ENCODE results near the gene MRPL36. TPM values are rescaled to one million over a fixed set of nuclear protein-coding genes. Genes with fewer than 3 reads are reported as not detected.
"Not testable (repeated sequence)": the region's sequence is repeated elsewhere in the genome, so short reads cannot be mapped to it uniquely, and the experiment has no call there.

MRPL36 gene
- total RNA-seq, 3 donors from 2014 or later = 33.5 to 46.2 (median 41.6) TPM

- no peaks in the 10 kb centered on the region for H3K4me1 ChIP-seq
- no peaks in the 10 kb centered on the region for H3K36me3 ChIP-seq
- TF ChIP-seq POLR2A (IDR thresholded peaks at IDR 0.05) (no peak), POLR2AphosphoS5 (IDR thresholded peaks at IDR 0.05) (no peak)
- TF ChIP-seq, protein P1, sequence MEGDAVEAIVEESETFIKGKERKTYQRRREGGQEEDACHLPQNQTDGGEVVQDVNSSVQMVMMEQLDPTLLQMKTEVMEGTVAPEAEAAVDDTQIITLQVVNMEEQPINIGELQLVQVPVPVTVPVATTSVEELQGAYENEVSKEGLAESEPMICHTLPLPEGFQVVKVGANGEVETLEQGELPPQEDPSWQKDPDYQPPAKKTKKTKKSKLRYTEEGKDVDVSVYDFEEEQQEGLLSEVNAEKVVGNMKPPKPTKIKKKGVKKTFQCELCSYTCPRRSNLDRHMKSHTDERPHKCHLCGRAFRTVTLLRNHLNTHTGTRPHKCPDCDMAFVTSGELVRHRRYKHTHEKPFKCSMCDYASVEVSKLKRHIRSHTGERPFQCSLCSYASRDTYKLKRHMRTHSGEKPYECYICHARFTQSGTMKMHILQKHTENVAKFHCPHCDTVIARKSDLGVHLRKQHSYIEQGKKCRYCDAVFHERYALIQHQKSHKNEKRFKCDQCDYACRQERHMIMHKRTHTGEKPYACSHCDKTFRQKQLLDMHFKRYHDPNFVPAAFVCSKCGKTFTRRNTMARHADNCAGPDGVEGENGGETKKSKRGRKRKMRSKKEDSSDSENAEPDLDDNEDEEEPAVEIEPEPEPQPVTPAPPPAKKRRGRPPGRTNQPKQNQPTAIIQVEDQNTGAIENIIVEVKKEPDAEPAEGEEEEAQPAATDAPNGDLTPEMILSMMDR (IDR thresholded peaks at IDR 0.05) = no peak
- H3K4me3 ChIP-seq = no peak overlapping the region
- H3K27me3 ChIP-seq = no peaks in the 10 kb centered on the region
- no peak overlapping the region for H3K27ac ChIP-seq
- intact Hi-C loops (cut with DNase I; ENCODE audit: low total_unique reads) = no loop called here
- H3K9me3 ChIP-seq = no peaks in the 10 kb centered on the region
- DNase-seq (ENCODE audit: low spot score in 2 of 2) = peak in 1 of 2 donors; percentile 9
Observed at GRCh38 chr5:1789834-1790471, 9.7 kb downstream of the MRPL36 start.

- H3K9me3 ChIP-seq; H3K4me1 ChIP-seq; H3K27ac ChIP-seq; H3K27me3 ChIP-seq; H3K4me3 ChIP-seq; DNase-seq (ENCODE audit: low spot score in 2 of 2); H3K36me3 ChIP-seq; intact Hi-C loops (cut with DNase I; ENCODE audit: low total_unique reads): not testable (repeated sequence)
Observed at GRCh38 chr5:1789438-1789833, 10.2 kb downstream of the MRPL36 start.

GRCh38 chr5:1788828-1789227 is 10.8 kb downstream of the MRPL36 start:
- H3K4me1 ChIP-seq = no peaks in the 10 kb centered on the region
- DNase-seq (ENCODE audit: low spot score in 2 of 2) = peak in 1 of 2 donors; percentile 33
- no peak overlapping the region for H3K4me3 ChIP-seq
- no peak for TF ChIP-seq POLR2A (IDR thresholded peaks at IDR 0.05)
- TF ChIP-seq POLR2AphosphoS5 (IDR thresholded peaks at IDR 0.05) = no peak
- TF ChIP-seq, protein P1 (IDR thresholded peaks at IDR 0.05) = no peak
- H3K9me3 ChIP-seq = no peaks in the 10 kb centered on the region
- no peaks in the 10 kb centered on the region for H3K36me3 ChIP-seq
- intact Hi-C loops (cut with DNase I; ENCODE audit: low total_unique reads) = no loop called here
- H3K27me3 ChIP-seq = no peaks in the 10 kb centered on the region
- no peak overlapping the region for H3K27ac ChIP-seq

DNA sequence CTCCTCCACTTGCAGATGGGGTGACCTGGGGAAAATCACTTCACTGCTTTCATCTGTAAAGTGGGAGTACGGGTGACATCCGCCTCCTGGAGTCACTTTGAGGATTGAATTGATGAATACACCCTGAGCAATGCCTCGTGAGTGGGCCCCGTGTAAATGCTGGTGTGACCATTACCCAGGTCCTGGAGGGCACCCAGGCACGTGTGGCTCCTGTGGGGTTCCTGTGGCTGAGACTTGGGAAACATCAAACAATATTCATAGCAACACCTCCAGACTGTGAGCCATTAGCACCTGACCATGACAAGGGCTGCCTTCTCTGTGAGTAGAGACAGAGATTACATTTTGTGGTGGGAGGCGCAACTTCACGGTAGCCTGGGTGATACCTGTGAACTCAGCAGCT is 11.4 kb downstream of the MRPL36 start:
- peak in 1 of 2 donors; percentile 30 for DNase-seq (ENCODE audit: low spot score in 2 of 2)
- Histone ChIP-seq H3K27me3 (no peaks in the 10 kb centered on the region), H3K27ac (no peak overlapping the region), H3K4me3 (no peak overlapping the region), H3K4me1 (no peaks in the 10 kb centered on the region), H3K9me3 (no peaks in the 10 kb centered on the region), H3K36me3 (no peaks in the 10 kb centered on the region)
- TF ChIP-seq, protein P1 (IDR thresholded peaks at IDR 0.05) = no peak
- TF ChIP-seq POLR2AphosphoS5 (IDR thresholded peaks at IDR 0.05) (no peak), POLR2A (IDR thresholded peaks at IDR 0.05) (no peak)
- intact Hi-C loops (cut with DNase I; ENCODE audit: low total_unique reads) = no loop called here

DNA sequence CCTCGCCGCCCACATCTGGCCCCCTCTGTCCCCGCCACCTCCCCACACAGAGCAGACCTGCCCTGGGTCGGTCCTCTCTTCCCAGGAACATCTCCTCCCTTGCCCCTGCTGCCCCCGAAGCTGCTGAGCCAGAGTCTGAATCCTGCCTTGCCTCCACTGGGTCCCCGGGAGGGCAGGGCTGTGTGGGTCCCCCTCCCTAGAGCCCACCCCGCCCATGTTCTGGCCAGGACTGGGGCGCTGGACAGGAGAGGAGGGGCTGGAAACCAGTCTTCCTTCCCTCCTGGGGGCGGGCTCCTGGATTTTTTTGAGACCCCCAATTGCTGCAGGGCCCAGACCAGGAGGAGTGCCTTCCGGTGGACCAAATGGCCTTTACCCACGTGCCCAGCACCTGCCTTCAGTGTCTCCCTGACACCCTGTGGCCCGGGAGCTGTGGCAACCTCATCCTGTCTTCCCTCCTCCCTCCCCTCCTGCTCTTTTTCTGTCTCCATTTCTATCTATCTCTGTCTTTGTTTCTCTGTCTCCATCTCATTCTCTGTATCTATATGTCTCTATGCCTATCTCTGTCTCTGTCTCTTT is 12.1 kb downstream of the MRPL36 start:
- peak in 1 of 2 donors; percentile 42 for DNase-seq (ENCODE audit: low spot score in 2 of 2)
- Histone ChIP-seq H3K36me3 (no peaks in the 10 kb centered on the region), H3K27ac (no peak overlapping the region), H3K27me3 (no peaks in the 10 kb centered on the region), H3K4me1 (no peaks in the 10 kb centered on the region), H3K9me3 (no peaks in the 10 kb centered on the region), H3K4me3 (no peak overlapping the region)
- intact Hi-C loops (cut with DNase I; ENCODE audit: low total_unique reads) = no loop called here
- TF ChIP-seq POLR2A (IDR thresholded peaks at IDR 0.05) = no peak
- no peak for TF ChIP-seq POLR2AphosphoS5 (IDR thresholded peaks at IDR 0.05)
- TF ChIP-seq, protein P1 (IDR thresholded peaks at IDR 0.05) = no peak

All from breast epithelium (tissue), 4 donors.